Brain microvascular endothelial cell (primary cell): ENCODE data around the gene NTF3.

Experiments
- DNase-seq: peaks from one replicate; pipeline ENCODE4 v3.0.0-alpha.2; 2020
- H3K27ac ChIP-seq: fragments of 250-450 bp; sonication (Bioruptor Pico); 2 replicates; pipeline ENCODE4 v1.5.1; 2020; ENCODE audit warnings: mild to moderate bottlenecking, moderate library complexity
- H3K27me3 ChIP-seq: fragments of 250-450 bp; sonication (Bioruptor Pico); replicated peaks from 2 replicates; pipeline ENCODE4 v1.5.1; 2020; ENCODE audit warnings: mild to moderate bottlenecking
- H3K36me3 ChIP-seq: fragments of 250-450 bp; sonication (Bioruptor Pico); replicated peaks from 2 replicates; pipeline ENCODE4 v1.5.1; 2020; ENCODE audit warnings: mild to moderate bottlenecking
- H3K4me3 ChIP-seq: 2 replicates; pipeline ENCODE4 v1.5.1; 2011; ENCODE audit warnings: low read depth, mild to moderate bottlenecking, control low read depth, low read length, moderate library complexity
- in situ Hi-C: cut with HindIII; loops from 2 replicates; pipeline ENCODE4 v1.10.0; 2017; ENCODE audit warnings: low sequenced_read_pairs, low pct_ligation_motif_present
- TF ChIP-seq, protein P1 (sequence below): IDR thresholded peaks from 2 replicates; pipeline ENCODE4 v1.5.1; 2011; ENCODE audit warnings: low read depth, mild to moderate bottlenecking, moderate library complexity, low read length, control low read depth, inconsistent platforms; ENCODE audit errors: missing control alignments

Gene NTF3

DNA sequence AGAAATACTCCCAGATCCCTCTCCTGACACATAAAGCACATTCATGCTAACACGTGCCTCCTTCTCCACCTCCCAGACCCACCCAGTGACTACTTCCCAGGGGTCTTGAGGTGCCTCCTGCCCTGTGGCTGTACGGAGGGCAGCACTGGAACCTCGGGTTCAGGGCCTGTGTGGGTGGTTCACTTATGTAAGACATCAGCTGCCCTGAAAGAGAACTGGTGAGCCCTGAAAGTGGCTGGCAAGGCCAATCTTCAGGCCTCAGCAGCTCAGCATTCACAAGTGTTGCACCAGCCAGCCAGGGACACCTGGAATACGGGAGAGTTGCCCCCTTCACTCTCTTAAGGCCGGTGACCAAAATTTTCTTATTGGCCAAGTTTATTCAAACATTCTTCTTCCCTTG lies 38.9 kb upstream of the NTF3 start:
- TF ChIP-seq, protein P1, sequence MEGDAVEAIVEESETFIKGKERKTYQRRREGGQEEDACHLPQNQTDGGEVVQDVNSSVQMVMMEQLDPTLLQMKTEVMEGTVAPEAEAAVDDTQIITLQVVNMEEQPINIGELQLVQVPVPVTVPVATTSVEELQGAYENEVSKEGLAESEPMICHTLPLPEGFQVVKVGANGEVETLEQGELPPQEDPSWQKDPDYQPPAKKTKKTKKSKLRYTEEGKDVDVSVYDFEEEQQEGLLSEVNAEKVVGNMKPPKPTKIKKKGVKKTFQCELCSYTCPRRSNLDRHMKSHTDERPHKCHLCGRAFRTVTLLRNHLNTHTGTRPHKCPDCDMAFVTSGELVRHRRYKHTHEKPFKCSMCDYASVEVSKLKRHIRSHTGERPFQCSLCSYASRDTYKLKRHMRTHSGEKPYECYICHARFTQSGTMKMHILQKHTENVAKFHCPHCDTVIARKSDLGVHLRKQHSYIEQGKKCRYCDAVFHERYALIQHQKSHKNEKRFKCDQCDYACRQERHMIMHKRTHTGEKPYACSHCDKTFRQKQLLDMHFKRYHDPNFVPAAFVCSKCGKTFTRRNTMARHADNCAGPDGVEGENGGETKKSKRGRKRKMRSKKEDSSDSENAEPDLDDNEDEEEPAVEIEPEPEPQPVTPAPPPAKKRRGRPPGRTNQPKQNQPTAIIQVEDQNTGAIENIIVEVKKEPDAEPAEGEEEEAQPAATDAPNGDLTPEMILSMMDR, result no peak
- H3K4me3 ChIP-seq, result no peak overlapping the region
- H3K27ac ChIP-seq, result no peak overlapping the region
- no peaks in the 10 kb centered on the region for H3K27me3 ChIP-seq
- in situ Hi-C loops, result no loop called here
- no peaks in the 10 kb centered on the region for H3K36me3 ChIP-seq
- DNase-seq, result no peak

DNA sequence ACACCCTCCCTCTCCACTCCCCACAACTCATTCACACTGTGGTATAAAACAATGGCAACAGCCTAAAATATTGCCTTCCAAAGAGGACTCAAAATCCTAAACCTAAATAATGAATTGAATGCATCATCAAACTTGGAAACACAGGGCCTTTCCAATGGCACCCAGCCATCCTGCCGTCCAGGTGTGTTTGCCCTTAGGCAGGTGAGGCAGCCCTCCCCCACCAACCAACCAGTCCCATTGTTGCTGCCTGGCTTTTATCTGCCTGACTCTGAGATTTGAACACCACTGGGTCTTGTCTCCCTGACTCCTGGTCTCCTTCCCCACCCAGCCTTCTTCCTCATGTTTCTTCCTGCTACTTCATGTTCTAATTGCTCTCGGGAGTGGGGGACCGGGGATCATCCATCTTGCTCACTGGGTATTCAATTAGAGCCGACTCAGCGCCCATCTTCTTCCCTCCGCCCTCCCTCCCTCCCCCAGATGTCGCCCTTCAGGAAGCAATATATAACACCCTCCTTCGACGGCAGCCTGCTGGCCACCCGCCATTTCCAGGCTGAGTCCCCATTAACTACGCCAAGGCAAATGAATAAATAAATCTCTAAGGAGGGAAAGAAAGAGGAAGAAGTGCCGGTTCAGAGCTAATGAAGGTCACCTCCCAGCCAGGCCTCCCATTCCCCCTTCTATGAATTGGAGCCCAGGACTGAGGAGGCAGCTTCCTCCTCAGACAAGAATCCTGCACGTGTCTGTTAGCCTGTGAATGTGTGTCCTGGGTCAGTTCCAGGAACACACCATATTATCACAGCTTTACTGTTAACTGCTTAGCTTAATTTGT lies 36.3 kb upstream of the NTF3 start:
- Histone ChIP-seq H3K4me3 (no peak overlapping the region), H3K27ac (no peak overlapping the region), H3K27me3 (no peaks in the 10 kb centered on the region), H3K36me3 (no peaks in the 10 kb centered on the region)
- TF ChIP-seq, protein P1, result no peak
- in situ Hi-C loops, result no loop called here
- DNase-seq, result no peak

DNA sequence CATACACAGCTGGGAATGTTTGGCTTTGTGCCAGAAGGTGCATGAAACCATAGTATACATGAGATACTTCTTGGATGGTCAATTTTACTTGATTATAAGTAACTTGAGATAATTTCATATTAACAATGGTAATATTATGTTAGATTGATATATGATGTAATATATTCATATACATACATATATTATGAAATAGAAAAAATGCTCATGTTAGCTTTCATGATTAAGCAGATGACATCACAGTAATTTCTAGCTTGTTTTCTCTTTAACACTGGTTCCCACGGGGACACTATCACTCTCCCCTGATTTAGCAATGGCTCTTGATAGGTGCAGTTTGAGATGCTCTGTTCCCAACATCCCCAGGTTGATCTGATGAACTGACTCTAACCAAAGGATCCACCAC lies 35.4 kb upstream of the NTF3 start:
- DNase-seq, result no peak
- Histone ChIP-seq H3K4me3 (no peak overlapping the region), H3K27me3 (no peaks in the 10 kb centered on the region), H3K36me3 (no peaks in the 10 kb centered on the region), H3K27ac (no peak overlapping the region)
- in situ Hi-C loops, result no loop called here
- TF ChIP-seq, protein P1, result no peak

DNA sequence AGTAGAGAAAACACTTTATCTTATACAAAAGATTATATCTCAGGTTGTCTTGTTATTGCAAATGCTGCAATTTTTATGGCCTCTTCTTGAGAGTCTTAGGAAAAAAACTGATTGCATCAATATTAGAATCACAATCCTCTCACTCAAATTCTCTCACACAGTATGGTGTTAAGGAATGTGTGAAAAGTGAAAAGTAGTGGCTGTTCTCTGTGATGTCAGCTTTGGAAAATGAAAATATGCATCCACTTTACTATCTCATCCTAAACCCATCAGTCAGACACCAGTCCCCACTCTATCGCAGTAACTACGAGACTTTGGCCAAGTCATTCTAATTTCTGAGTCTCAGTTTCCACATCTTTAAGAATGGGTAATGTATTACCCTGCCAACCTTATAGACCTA lies 32.6 kb upstream of the NTF3 start:
- Histone ChIP-seq H3K27ac (no peak overlapping the region), H3K36me3 (no peaks in the 10 kb centered on the region), H3K27me3 (no peaks in the 10 kb centered on the region), H3K4me3 (no peak overlapping the region)
- DNase-seq, result no peak
- TF ChIP-seq, protein P1, result no peak
- in situ Hi-C loops, result no loop called here

DNA sequence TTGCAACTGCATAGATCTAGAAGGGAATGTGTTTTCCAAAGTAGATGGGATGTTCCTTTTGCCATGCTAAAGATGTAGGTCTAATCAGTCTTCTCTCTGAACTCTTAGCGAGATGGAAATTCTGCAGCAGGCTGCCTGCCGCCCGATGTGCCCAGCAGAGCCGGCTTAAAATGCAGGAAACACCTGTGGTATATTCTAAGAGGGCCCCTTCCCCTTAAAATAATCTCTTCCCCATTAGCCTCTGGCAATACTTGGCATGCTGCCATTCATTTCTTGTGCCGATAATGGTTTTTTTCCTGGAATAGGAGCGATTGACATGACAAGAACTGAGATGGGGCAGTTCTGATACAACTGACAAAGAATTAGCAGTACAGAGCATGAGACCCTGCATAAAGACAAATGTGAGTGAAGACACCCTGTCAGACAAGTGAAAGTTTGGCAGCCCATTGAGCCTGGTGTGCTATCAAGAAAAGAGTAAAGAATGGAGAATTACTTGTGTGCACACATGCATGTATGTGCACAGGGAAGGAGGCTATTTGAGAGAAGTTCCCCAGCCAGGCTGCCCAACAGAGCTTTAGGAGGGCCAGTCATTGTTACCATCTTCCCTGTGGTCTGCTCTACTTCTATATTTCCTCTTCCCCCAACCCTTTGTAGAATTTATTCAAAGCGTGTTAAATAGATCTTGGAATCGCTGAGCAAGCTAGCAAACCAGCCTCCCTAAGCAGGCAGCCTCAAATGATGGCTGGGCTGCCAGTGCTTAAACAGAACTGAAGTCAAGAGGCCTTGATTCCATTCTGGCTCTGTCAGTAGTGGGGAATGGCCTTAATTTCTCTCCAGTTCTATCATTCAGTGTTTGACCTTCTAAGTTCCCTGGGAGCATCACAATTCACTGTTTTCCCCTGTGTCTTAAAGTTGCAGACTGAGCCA lies 29.6 kb upstream of the NTF3 start:
- TF ChIP-seq, protein P1, result no peak
- no peak overlapping the region for H3K27ac ChIP-seq
- in situ Hi-C loops, result no loop called here
- H3K4me3 ChIP-seq, result no peak overlapping the region
- no peak for DNase-seq
- no peaks in the 10 kb centered on the region for H3K36me3 ChIP-seq
- no peaks in the 10 kb centered on the region for H3K27me3 ChIP-seq
